Gastroesophageal sphincter (tissue), 4 donors: ENCODE results near the gene SGIP1. TPM values are rescaled to one million over a fixed set of nuclear protein-coding genes. Genes with fewer than 3 reads are reported as not detected.

Experiments used
- ATAC-seq: fragments of 150-250 bp; one replicate; pipeline ENCODE4 v1.9.1; 2016; ENCODE audit warnings: mild to moderate bottlenecking, moderate library complexity
- H3K27ac ChIP-seq, 4 donors: fragments of 200-600 bp; sonication (generic) in 3 of 4; 1 replicate in 3 of 4; 2 replicates in 1 of 4; pipeline ENCODE4 v1.5.1; 2016 to 2019
- H3K27me3 ChIP-seq: fragments of 200-600 bp; sonication (generic); one replicate; pipeline ENCODE4 v1.5.1; 2019
- H3K36me3 ChIP-seq, 2 donors: fragments of 200-600 bp; sonication (generic); one replicate each; pipeline ENCODE4 v1.5.1; 2019; ENCODE audit warnings: control low read depth in 1 of 2
- H3K4me1 ChIP-seq, 3 donors: fragments of 200-600 bp; sonication (generic); 1 replicate in 2 of 3; 2 replicates in 1 of 3; pipeline ENCODE4 v1.5.1; 2016 to 2019; ENCODE audit warnings: control low read depth in 2 of 3
- H3K4me3 ChIP-seq, 2 donors: fragments of 200-600 bp; sonication (generic); one replicate each; pipeline ENCODE4 v1.5.1; 2019; ENCODE audit warnings: mild to moderate bottlenecking in 1 of 2, moderate library complexity in 1 of 2
- H3K9me3 ChIP-seq, 3 donors: fragments of 200-600 bp; sonication (generic); one replicate each; pipeline ENCODE4 v1.5.1; 2017 to 2019; ENCODE audit warnings: control low read depth in 2 of 3
- CTCF ChIP-seq, 4 experiments: fragments of 200-600 bp in 2 of 4; fragments of 450-650 bp in 2 of 4; sonication (generic) in 1 of 4; IDR thresholded peaks; one replicate each; pipeline ENCODE4 v1.5.1; 2017 to 2019; ENCODE audit warnings: antibody characterized with exemption in 4 of 4, mild to moderate bottlenecking in 2 of 4, moderate library complexity in 2 of 4
- EP300 ChIP-seq: sonication (generic); formaldehyde crosslinking; IDR thresholded peaks from one replicate; pipeline ENCODE4 v1.6.1; 2017; ENCODE audit warnings: antibody characterized with exemption, mild to moderate bottlenecking
- POLR2A ChIP-seq, 2 donors: fragments of 450-650 bp; IDR thresholded peaks; one replicate each; pipeline ENCODE4 v1.6.1; 2017; ENCODE audit warnings: antibody characterized with exemption in 2 of 2, mild to moderate bottlenecking in 2 of 2, moderate library complexity in 1 of 2
- POLR2AphosphoS5 ChIP-seq: sonication (generic); formaldehyde crosslinking; IDR thresholded peaks from one replicate; pipeline ENCODE4 v1.6.1; 2017; ENCODE audit warnings: antibody characterized with exemption
- WGBS, 2 donors: methylation state at CpG; one replicate each; pipeline ENCODE4 v1.1.5; 2018; ENCODE audit warnings: low coverage in 1 of 2; 5-methylcytosine and 5-hydroxymethylcytosine counted together
- total RNA-seq, 4 donors: library from RNA; depleted of rRNA; stranded (reverse); fragments of >200 nt; gene quantifications; one replicate each; pipeline ENCODE4 v1.1.0, GENCODE V29; 2016

Gene SGIP1
- total RNA-seq, 4 donors from 2014 or later = 6.5 to 14.0 (median 10.7) TPM

- Histone ChIP-seq H3K4me1 (peaks cover 0 to 9% (median 0%) of the 10 kb centered on the region in 3 donors), H3K36me3 (peaks cover 0 to 11% of the 10 kb centered on the region in 2 donors), H3K9me3 (no peaks in the 10 kb centered on the region), H3K4me3 (no peak overlapping the region), H3K27ac (no peak overlapping the region), H3K27me3 (no peaks in the 10 kb centered on the region)
- no peak for ATAC-seq
- no peak for TF ChIP-seq CTCF (IDR thresholded peaks at IDR 0.05)
Observed at GRCh38 chr1:66685265-66685664, 151.3 kb downstream of the SGIP1 start.

GRCh38 chr1:66685670-66686069, 151.7 kb downstream of the SGIP1 start:
- ATAC-seq = no peak
- TF ChIP-seq POLR2A (IDR thresholded peaks at IDR 0.05) (no peak), POLR2AphosphoS5 (no peak), CTCF (IDR thresholded peaks at IDR 0.05) (no peak), EP300 (no peak)
- peaks cover 0 to 9% of the 10 kb centered on the region in 2 donors for H3K36me3 ChIP-seq
- H3K4me1 ChIP-seq = peaks cover 0 to 9% (median 0%) of the 10 kb centered on the region in 3 donors
- H3K9me3 ChIP-seq = no peaks in the 10 kb centered on the region
- WGBS, 2 donors = 94 to 100% methylated on average over 1 of the region's 1 CpG
- no peaks in the 10 kb centered on the region for H3K27me3 ChIP-seq
- H3K4me3 ChIP-seq = no peak overlapping the region
- no peak overlapping the region for H3K27ac ChIP-seq

GRCh38 chr1:66686406-66686805, 152.5 kb downstream of the SGIP1 start:
- H3K4me1 ChIP-seq = peaks cover 0 to 9% (median 0%) of the 10 kb centered on the region in 3 donors
- no peaks in the 10 kb centered on the region for H3K9me3 ChIP-seq
- 82 to 94% methylated on average over 2 to 3 of the region's 3 CpGs for WGBS, 2 donors
- no peaks in the 10 kb centered on the region for H3K27me3 ChIP-seq
- H3K4me3 ChIP-seq = no peak overlapping the region
- H3K36me3 ChIP-seq = peaks cover 0 to 9% of the 10 kb centered on the region in 2 donors
- no peak for ATAC-seq
- no peak overlapping the region for H3K27ac ChIP-seq
- TF ChIP-seq EP300 (no peak), CTCF (IDR thresholded peaks at IDR 0.05) (no peak), POLR2A (IDR thresholded peaks at IDR 0.05) (no peak), POLR2AphosphoS5 (no peak)

GRCh38 chr1:66687358-66687757, 153.4 kb downstream of the SGIP1 start:
- Histone ChIP-seq H3K4me1 (peaks cover 0 to 9% (median 0%) of the 10 kb centered on the region in 3 donors), H3K36me3 (peaks cover 0 to 9% of the 10 kb centered on the region in 2 donors), H3K9me3 (no peaks in the 10 kb centered on the region), H3K4me3 (no peak overlapping the region), H3K27ac (no peak overlapping the region), H3K27me3 (no peaks in the 10 kb centered on the region)
- no peak for ATAC-seq
- WGBS, 2 donors = 83 to 100% methylated on average over 1 to 2 of the region's 2 CpGs
- TF ChIP-seq EP300 (no peak), POLR2AphosphoS5 (no peak), CTCF (IDR thresholded peaks at IDR 0.05) (no peak), POLR2A (IDR thresholded peaks at IDR 0.05) (no peak)

- Histone ChIP-seq H3K4me3 (no peak overlapping the region), H3K36me3 (peaks cover 0 to 9% of the 10 kb centered on the region in 2 donors), H3K27me3 (no peaks in the 10 kb centered on the region), H3K9me3 (no peaks in the 10 kb centered on the region), H3K4me1 (no peaks in the 10 kb centered on the region), H3K27ac (no peak overlapping the region)
- no peak for TF ChIP-seq POLR2A (IDR thresholded peaks at IDR 0.05)
- TF ChIP-seq CTCF (IDR thresholded peaks at IDR 0.05) = no peak
- no peak for TF ChIP-seq POLR2AphosphoS5
- TF ChIP-seq EP300 = no peak
- ATAC-seq = no peak
- WGBS, 2 donors = 69 to 84% methylated on average over 5 to 6 of the region's 7 CpGs
Observed at GRCh38 chr1:66690666-66691381, 156.9 kb downstream of the SGIP1 start.
